Activated B cell treated with CpG ODN at 0.5 μM for 24 hours (primary cell): ENCODE results near the gene CHD2. TPM values are rescaled to one million over a fixed set of nuclear protein-coding genes. Genes with fewer than 3 reads are reported as not detected.

Source experiments
- ATAC-seq: fragments of 200-7000 bp; cut with Tn5 transposase; one replicate; pipeline ENCODE4 v1.10.0; 2021; ENCODE audit warnings: low read depth, mild to moderate bottlenecking, moderate library complexity
- CTCF ChIA-PET: fragments of 350-600 bp; sonication (Branson Sonifier 250); formaldehyde crosslinking; loops from one replicate; lab custom pipeline; 2021; ENCODE audit warnings: antibody characterized with exemption; lab: Charles Lee
- POLR2A ChIA-PET: fragments of 350-600 bp; sonication (Branson Sonifier 250); formaldehyde crosslinking; loops from one replicate; lab custom pipeline; 2021; ENCODE audit warnings: antibody characterized with exemption; lab: Charles Lee
- DNase-seq: peaks from one replicate; pipeline ENCODE4 v3.0.0; 2022
- H3K27ac Mint-ChIP-seq: one replicate; pipeline ENCODE4 v1.8.0; 2020; ENCODE audit warnings: mixed read lengths
- H3K27me3 Mint-ChIP-seq: one replicate; pipeline ENCODE4 v1.8.0; 2021; ENCODE audit warnings: mixed read lengths
- H3K36me3 Mint-ChIP-seq: one replicate; pipeline ENCODE4 v1.8.0; 2021; ENCODE audit warnings: low read depth, mixed read lengths
- H3K4me1 Mint-ChIP-seq: one replicate; pipeline ENCODE4 v1.8.0; 2021; ENCODE audit warnings: mixed read lengths
- H3K4me3 Mint-ChIP-seq: one replicate; pipeline ENCODE4 v1.8.0; 2020; ENCODE audit warnings: mild to moderate bottlenecking, mixed read lengths
- H3K9me3 Mint-ChIP-seq: one replicate; pipeline ENCODE4 v1.8.0; 2020; ENCODE audit warnings: mixed read lengths
- intact Hi-C: fragments of 100-400 bp; cut with micrococcal nuclease; formaldehyde crosslinking; loops from one replicate; pipeline ENCODE4 v1.15.1; 2024
- total RNA-seq: library from RNA; stranded (reverse); gene quantifications from 2 replicates; pipeline ENCODE4 v1.2.3, GENCODE V29; 2022
- TF ChIP-seq, protein P1 (sequence below): fragments of 200-600 bp; IDR thresholded peaks from one replicate; pipeline ENCODE4 v1.8.0; 2022; ENCODE audit warnings: antibody characterized with exemption, mild to moderate bottlenecking

The CHD2 gene
- total RNA-seq, 1 donor from 2014 or later = 298 TPM

- H3K27me3 Mint-ChIP-seq = no peaks in the 10 kb centered on the region
- H3K9me3 Mint-ChIP-seq = peaks cover 18% of the 10 kb centered on the region
- H3K4me3 Mint-ChIP-seq = no peak overlapping the region
- intact Hi-C loops = no loop called here
- no peak for DNase-seq
- H3K4me1 Mint-ChIP-seq = no peaks in the 10 kb centered on the region
- no peak overlapping the region for H3K27ac Mint-ChIP-seq
- TF ChIP-seq, protein P1, sequence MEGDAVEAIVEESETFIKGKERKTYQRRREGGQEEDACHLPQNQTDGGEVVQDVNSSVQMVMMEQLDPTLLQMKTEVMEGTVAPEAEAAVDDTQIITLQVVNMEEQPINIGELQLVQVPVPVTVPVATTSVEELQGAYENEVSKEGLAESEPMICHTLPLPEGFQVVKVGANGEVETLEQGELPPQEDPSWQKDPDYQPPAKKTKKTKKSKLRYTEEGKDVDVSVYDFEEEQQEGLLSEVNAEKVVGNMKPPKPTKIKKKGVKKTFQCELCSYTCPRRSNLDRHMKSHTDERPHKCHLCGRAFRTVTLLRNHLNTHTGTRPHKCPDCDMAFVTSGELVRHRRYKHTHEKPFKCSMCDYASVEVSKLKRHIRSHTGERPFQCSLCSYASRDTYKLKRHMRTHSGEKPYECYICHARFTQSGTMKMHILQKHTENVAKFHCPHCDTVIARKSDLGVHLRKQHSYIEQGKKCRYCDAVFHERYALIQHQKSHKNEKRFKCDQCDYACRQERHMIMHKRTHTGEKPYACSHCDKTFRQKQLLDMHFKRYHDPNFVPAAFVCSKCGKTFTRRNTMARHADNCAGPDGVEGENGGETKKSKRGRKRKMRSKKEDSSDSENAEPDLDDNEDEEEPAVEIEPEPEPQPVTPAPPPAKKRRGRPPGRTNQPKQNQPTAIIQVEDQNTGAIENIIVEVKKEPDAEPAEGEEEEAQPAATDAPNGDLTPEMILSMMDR = no peak
- no peak for ATAC-seq
- ChIA-PET POLR2A (interaction anchor here (0.9 kb wide), 1 partner anchor 27 kb away, joined by 3 read pairs; no protein-coding TSS in a partner anchor), CTCF (no interaction called here)
- peaks cover 94% of the 10 kb centered on the region for H3K36me3 Mint-ChIP-seq
Observed at GRCh38 chr15:92952458-92952850, 52.3 kb downstream of the CHD2 start.

GRCh38 chr15:92953566-92953965 lies 53.4 kb downstream of the CHD2 start:
- Mint-ChIP-seq H3K27ac (no peak overlapping the region), H3K27me3 (no peaks in the 10 kb centered on the region), H3K4me1 (peaks cover 7% of the 10 kb centered on the region), H3K9me3 (peaks cover 11% of the 10 kb centered on the region), H3K4me3 (no peak overlapping the region), H3K36me3 (peaks cover 91% of the 10 kb centered on the region)
- TF ChIP-seq, protein P1 = no peak
- intact Hi-C loops = loop anchor here (1.0 kb wide), 1 partner anchor 15 kb away; no protein-coding TSS in a partner anchor
- ChIA-PET CTCF (interaction anchor here (1.2 to 1.6 kb wide), 4 partner anchors 11 to 156 kb away, joined by 3 to 6 read pairs (median 4); no protein-coding TSS in a partner anchor), POLR2A (interaction anchor here (0.5 kb wide), 1 partner anchor 68 kb away, joined by 3 read pairs; no protein-coding TSS in a partner anchor)
- DNase-seq = no peak
- ATAC-seq = no peak

DNA sequence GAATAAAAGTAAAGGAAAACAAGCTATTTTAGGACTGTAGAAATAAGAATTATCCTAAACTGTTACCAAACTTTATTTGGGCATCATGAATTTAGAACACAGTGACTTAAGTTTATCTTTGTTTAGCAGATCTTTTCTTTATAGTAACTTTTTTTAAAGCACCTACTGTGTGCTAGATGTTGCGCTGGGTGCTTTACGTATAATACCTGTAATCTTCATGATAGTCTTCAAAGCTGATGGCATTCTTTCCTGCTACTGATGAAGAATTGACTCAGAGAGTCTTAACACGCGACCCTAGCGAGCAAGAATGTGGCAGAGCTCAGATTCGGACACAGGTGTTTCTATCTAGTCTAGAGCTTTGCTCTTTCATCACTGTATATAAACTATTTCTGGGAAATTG lies 53.9 kb downstream of the CHD2 start:
- intact Hi-C loops = no loop called here
- no peak for ATAC-seq
- Mint-ChIP-seq H3K9me3 (peaks cover 8% of the 10 kb centered on the region), H3K27me3 (no peaks in the 10 kb centered on the region), H3K36me3 (peaks cover 91% of the 10 kb centered on the region), H3K4me1 (peaks cover 7% of the 10 kb centered on the region), H3K27ac (no peak overlapping the region), H3K4me3 (no peak overlapping the region)
- no peak for DNase-seq
- TF ChIP-seq, protein P1 = no peak
- ChIA-PET CTCF (interaction anchor here (1.2 to 1.6 kb wide), 4 partner anchors 10 to 157 kb away, joined by 3 to 6 read pairs (median 4); no protein-coding TSS in a partner anchor), POLR2A (interaction anchor here (0.5 kb wide), 1 partner anchor 67 kb away, joined by 3 read pairs; no protein-coding TSS in a partner anchor)

DNA sequence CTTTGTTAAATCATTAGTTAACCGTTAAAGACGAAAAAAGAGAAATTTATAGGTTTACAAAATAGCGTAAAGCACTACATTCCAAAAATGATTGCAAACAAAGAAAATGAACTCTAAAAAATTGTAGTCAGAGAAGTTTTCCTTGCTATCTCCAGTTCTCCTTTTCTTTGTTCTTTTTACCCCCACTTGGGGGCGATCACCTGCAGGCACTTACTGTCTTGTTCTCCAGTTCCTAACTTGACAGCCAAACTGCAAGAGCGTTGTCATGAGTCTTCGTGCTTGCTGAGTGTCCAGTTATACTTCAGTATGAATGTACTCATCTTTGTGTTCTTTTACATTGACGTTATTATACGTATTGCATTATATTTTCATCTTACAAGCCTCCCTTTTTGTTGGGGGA lies 54.5 kb downstream of the CHD2 start:
- Mint-ChIP-seq H3K36me3 (peaks cover 91% of the 10 kb centered on the region), H3K4me1 (peaks cover 7% of the 10 kb centered on the region), H3K27ac (no peak overlapping the region), H3K27me3 (no peaks in the 10 kb centered on the region), H3K9me3 (peaks cover 5% of the 10 kb centered on the region), H3K4me3 (no peak overlapping the region)
- POLR2A ChIA-PET = no interaction called here
- intact Hi-C loops = no loop called here
- CTCF ChIA-PET = interaction anchor here (1.2 to 1.6 kb wide), 4 partner anchors 10 to 157 kb away, joined by 3 to 6 read pairs (median 4); no protein-coding TSS in a partner anchor
- TF ChIP-seq, protein P1 = no peak
- DNase-seq (no peak), ATAC-seq (no peak)

DNA sequence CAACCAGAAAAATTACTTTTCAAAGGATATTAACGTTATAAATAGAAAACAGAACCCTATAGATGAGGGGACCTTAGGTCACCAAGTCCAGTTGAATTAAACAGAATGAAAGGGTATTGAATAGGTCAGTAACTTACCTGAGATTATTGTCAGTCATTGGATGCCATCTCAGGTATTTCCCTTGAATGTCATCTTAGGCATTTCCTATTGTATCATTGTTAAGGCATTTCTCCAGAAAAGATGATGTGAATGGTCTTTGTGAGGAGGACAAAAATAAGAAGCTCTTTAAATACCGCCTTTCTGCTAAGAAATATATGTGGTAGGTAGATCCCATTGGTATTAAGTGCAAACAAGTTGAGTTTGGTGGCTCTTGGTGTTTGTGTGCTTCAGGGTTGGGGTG lies 55.6 kb downstream of the CHD2 start:
- ATAC-seq (no peak), DNase-seq (no peak)
- ChIA-PET CTCF (interaction anchor here (1.6 kb wide), 1 partner anchor 158 kb away, joined by 4 read pairs; no protein-coding TSS in a partner anchor), POLR2A (no interaction called here)
- peaks cover 10% of the 10 kb centered on the region for H3K4me1 Mint-ChIP-seq
- TF ChIP-seq, protein P1 = no peak
- intact Hi-C loops = no loop called here
- no peaks in the 10 kb centered on the region for H3K9me3 Mint-ChIP-seq
- no peak overlapping the region for H3K4me3 Mint-ChIP-seq
- H3K27me3 Mint-ChIP-seq = no peaks in the 10 kb centered on the region
- H3K36me3 Mint-ChIP-seq = peaks cover 88% of the 10 kb centered on the region
- H3K27ac Mint-ChIP-seq = no peak overlapping the region
